Measurements from ENCODE around the gene GGTLC1. TPM values are rescaled to one million over a fixed set of nuclear protein-coding genes. Genes with fewer than 3 reads are reported as not detected.

Gene GGTLC1
- total and polyA plus RNA-seq, 10 of the 15 experiments (the other 5 are each of a cell fraction or from before 2014, with no cell fraction given) = not detected

- no peaks in the 10 kb centered on the region for H3K36me3 ChIP-seq (ENCODE audit: control insufficient read depth in 2 of 2, insufficient read depth in 2 of 2, low read length in 1 of 2)
- no peaks in the 10 kb centered on the region for H3K79me2 ChIP-seq (ENCODE audit: control insufficient read depth, insufficient read depth, low read length)
- H3K27me3 ChIP-seq (replicated peaks in 1 of 2; ENCODE audit: control insufficient read depth in 2 of 2, insufficient read depth in 2 of 2, low read length in 1 of 2) = no peaks in the 10 kb centered on the region
- intact Hi-C loops (cut with micrococcal nuclease; ENCODE audit: unreplicated experiment) (no loop called here), in situ Hi-C loops (cut with MboI) (loop anchor here (5.0 to 25.0 kb wide), 2 partner anchors 51 to 1481 kb away; no protein-coding TSS in a partner anchor)
- no peaks in the 10 kb centered on the region for H3K4me1 ChIP-seq (ENCODE audit: control insufficient read depth, insufficient read depth, low read length)
- no peak overlapping the region for H3K4me2 ChIP-seq (ENCODE audit: control insufficient read depth, insufficient read depth)
- no peak overlapping the region for H3K9ac ChIP-seq (ENCODE audit: control insufficient read depth, insufficient read depth, low read length)
- ChIA-PET RAD21 (ENCODE audit: unreplicated experiment) (no interaction called here), CTCF (no interaction called here), SMC1A (ENCODE audit: uncharacterized antibody, unreplicated experiment) (no interaction called here), POLR2A (no interaction called here)
- no TSS peak for BruUV-seq (replicated peaks)
- no peaks in the 10 kb centered on the region for H3K9me3 ChIP-seq (replicated peaks; ENCODE audit: control insufficient read depth, insufficient read depth, low read length)
- ATAC-seq = no peak
- no peak overlapping the region for H3K4me3 ChIP-seq
- 10% methylated on average over 3 of the region's 3 CpGs for WGBS (ENCODE audit: insufficient coverage, insufficient replicate concordance, low lambda C conversion rate, missing lambda C conversion rate)
- no peak overlapping the region for H2AFZ ChIP-seq (ENCODE audit: control insufficient read depth, low read depth, low read length)
- DNase-seq (ENCODE audit: low read depth, low spot score) = no peak
- H3K27ac ChIP-seq (ENCODE audit: control insufficient read depth, insufficient read depth) = no peak overlapping the region
- no peak for FAIRE-seq
- no peaks in the 10 kb centered on the region for H4K20me1 ChIP-seq (ENCODE audit: control insufficient read depth, insufficient read depth)
- TF ChIP-seq TBL1XR1 (IDR thresholded peaks at IDR 0.05; ENCODE audit: low read depth, low read length) (no peak), ATF2 (IDR thresholded peaks at IDR 0.05; ENCODE audit: low read length) (no peak), SMAD5 (IDR thresholded peaks at IDR 0.05; ENCODE audit: low read depth) (no peak), SIN3A (IDR thresholded peaks at IDR 0.05; ENCODE audit: low read depth, low read length) (no peak), SUPT20H (IDR thresholded peaks at IDR 0.05; ENCODE audit: borderline replicate concordance, control insufficient read depth, low read depth, low read length) (no peak), SREBF2 (IDR thresholded peaks at IDR 0.05; ENCODE audit: low read length) (no peak), ETV6 (conservative IDR thresholded peaks at IDR 0.05 in 1 of 2, IDR thresholded peaks at IDR 0.05 in 1 of 2; ENCODE audit: borderline replicate concordance in 1 of 2, low read depth in 1 of 2) (no peak), ATF3 (IDR thresholded peaks at IDR 0.05; ENCODE audit: borderline replicate concordance, extremely low read depth, low read depth, low read length) (no peak), RELA (IDR thresholded peaks at IDR 0.05; ENCODE audit: borderline replicate concordance, partially characterized antibody) (no peak), MYB (IDR thresholded peaks at IDR 0.05; ENCODE audit: borderline replicate concordance, low read depth, low read length) (no peak), EGR1 (IDR thresholded peaks at IDR 0.05; ENCODE audit: borderline replicate concordance in 1 of 2, low read depth in 2 of 2, low read length in 2 of 2) (no peak), MTA2 (IDR thresholded peaks at IDR 0.05; ENCODE audit: low read depth) (no peak)
- TF ChIP-seq, protein P1, sequence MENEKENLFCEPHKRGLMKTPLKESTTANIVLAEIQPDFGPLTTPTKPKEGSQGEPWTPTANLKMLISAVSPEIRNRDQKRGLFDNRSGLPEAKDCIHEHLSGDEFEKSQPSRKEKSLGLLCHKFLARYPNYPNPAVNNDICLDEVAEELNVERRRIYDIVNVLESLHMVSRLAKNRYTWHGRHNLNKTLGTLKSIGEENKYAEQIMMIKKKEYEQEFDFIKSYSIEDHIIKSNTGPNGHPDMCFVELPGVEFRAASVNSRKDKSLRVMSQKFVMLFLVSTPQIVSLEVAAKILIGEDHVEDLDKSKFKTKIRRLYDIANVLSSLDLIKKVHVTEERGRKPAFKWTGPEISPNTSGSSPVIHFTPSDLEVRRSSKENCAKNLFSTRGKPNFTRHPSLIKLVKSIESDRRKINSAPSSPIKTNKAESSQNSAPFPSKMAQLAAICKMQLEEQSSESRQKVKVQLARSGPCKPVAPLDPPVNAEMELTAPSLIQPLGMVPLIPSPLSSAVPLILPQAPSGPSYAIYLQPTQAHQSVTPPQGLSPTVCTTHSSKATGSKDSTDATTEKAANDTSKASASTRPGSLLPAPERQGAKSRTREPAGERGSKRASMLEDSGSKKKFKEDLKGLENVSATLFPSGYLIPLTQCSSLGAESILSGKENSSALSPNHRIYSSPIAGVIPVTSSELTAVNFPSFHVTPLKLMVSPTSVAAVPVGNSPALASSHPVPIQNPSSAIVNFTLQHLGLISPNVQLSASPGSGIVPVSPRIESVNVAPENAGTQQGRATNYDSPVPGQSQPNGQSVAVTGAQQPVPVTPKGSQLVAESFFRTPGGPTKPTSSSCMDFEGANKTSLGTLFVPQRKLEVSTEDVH (IDR thresholded peaks at IDR 0.05; ENCODE audit: low read depth, partially characterized antibody) = no peak
- TF ChIP-seq, protein P2, sequence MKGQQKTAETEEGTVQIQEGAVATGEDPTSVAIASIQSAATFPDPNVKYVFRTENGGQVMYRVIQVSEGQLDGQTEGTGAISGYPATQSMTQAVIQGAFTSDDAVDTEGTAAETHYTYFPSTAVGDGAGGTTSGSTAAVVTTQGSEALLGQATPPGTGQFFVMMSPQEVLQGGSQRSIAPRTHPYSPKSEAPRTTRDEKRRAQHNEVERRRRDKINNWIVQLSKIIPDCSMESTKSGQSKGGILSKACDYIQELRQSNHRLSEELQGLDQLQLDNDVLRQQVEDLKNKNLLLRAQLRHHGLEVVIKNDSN (IDR thresholded peaks at IDR 0.05; ENCODE audit: borderline replicate concordance, extremely low read length, insufficient read depth, low read depth, low read length) = no peak
- TF ChIP-seq, protein P3, sequence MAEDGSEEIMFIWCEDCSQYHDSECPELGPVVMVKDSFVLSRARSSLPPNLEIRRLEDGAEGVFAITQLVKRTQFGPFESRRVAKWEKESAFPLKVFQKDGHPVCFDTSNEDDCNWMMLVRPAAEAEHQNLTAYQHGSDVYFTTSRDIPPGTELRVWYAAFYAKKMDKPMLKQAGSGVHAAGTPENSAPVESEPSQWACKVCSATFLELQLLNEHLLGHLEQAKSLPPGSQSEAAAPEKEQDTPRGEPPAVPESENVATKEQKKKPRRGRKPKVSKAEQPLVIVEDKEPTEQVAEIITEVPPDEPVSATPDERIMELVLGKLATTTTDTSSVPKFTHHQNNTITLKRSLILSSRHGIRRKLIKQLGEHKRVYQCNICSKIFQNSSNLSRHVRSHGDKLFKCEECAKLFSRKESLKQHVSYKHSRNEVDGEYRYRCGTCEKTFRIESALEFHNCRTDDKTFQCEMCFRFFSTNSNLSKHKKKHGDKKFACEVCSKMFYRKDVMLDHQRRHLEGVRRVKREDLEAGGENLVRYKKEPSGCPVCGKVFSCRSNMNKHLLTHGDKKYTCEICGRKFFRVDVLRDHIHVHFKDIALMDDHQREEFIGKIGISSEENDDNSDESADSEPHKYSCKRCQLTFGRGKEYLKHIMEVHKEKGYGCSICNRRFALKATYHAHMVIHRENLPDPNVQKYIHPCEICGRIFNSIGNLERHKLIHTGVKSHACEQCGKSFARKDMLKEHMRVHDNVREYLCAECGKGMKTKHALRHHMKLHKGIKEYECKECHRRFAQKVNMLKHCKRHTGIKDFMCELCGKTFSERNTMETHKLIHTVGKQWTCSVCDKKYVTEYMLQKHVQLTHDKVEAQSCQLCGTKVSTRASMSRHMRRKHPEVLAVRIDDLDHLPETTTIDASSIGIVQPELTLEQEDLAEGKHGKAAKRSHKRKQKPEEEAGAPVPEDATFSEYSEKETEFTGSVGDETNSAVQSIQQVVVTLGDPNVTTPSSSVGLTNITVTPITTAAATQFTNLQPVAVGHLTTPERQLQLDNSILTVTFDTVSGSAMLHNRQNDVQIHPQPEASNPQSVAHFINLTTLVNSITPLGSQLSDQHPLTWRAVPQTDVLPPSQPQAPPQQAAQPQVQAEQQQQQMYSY (CRISPR knock-in tag; IDR thresholded peaks at IDR 0.05) = no peak
Measured at GRCh38 chr20:23955896-23956295, 32.7 kb downstream of the GGTLC1 start.

Measured in GM12878 (cell line).